WI38 (cell line): ENCODE data around the gene CIITA.
"Not testable (repeated sequence)": the region's sequence is repeated elsewhere in the genome, so short reads cannot be mapped to it uniquely, and the experiment has no call there.

Experiments
- H3K4me3 ChIP-seq: 2 replicates; pipeline ENCODE4 v1.5.1; 2011; ENCODE audit warnings: low read depth, mild to moderate bottlenecking, control low read depth, low read length
- CTCF ChIP-seq: IDR thresholded peaks from 2 replicates; pipeline ENCODE4 v1.5.1; 2012; ENCODE audit warnings: low read depth, mild to moderate bottlenecking, control low read depth, low read length

CIITA gene

GRCh38 chr16:10876799-10877341 is at the start of gene CIITA:
Gene CIITA (plus strand): TSS chr16:10877202. CDS start chr16:10877331, 129 bp downstream.
- no peak within 1 kb of the TSS for H3K4me3 ChIP-seq
- TF ChIP-seq CTCF = no peak

- H3K4me3 ChIP-seq = no peak overlapping the region
- TF ChIP-seq CTCF = no peak
Measured at GRCh38 chr16:10827691-10828341, 49.2 kb upstream of the CIITA start.

- no peak for TF ChIP-seq CTCF
- no peak overlapping the region for H3K4me3 ChIP-seq
Measured at GRCh38 chr16:10828851-10829366, 48.1 kb upstream of the CIITA start.

GRCh38 chr16:10829390-10830098 is 47.5 kb upstream of the CIITA start:
- H3K4me3 ChIP-seq = not testable (repeated sequence)

- H3K4me3 ChIP-seq = not testable (repeated sequence)
Measured at GRCh38 chr16:10830240-10830639, 46.8 kb upstream of the CIITA start.

GRCh38 chr16:10831894-10832886 is 44.8 kb upstream of the CIITA start:
- no peak overlapping the region for H3K4me3 ChIP-seq
- TF ChIP-seq CTCF = no peak

- no peak overlapping the region for H3K4me3 ChIP-seq
- no peak for TF ChIP-seq CTCF
Measured at GRCh38 chr16:10833271-10833670, 43.7 kb upstream of the CIITA start.
